ENCODE measurements around the gene ADPRM. TPM values are rescaled to one million over a fixed set of nuclear protein-coding genes. Genes with fewer than 3 reads are reported as not detected.

ADPRM gene
- total RNA-seq, 1 experiment from 2014 or later, result 7.4 TPM

GRCh38 chr17:10750210-10750609 lies 52.8 kb downstream of the ADPRM start:
- no peaks in the 10 kb centered on the region for H3K9me3 Mint-ChIP-seq
- CTCF ChIA-PET, result interaction anchor here (0.6 to 2.5 kb wide), 5 partner anchors 13 to 895 kb away, joined by 3 to 14 read pairs (median 3); no protein-coding TSS in a partner anchor
- TF ChIP-seq ZBTB21 (CRISPR knock-in tag; IDR thresholded peaks at IDR 0.05; ENCODE audit: borderline replicate concordance) (no peak), ZNF317 (CRISPR knock-in tag; IDR thresholded peaks at IDR 0.05; ENCODE audit: borderline replicate concordance, low read depth) (no peak), SP1 (CRISPR knock-in tag; conservative IDR thresholded peaks at IDR 0.05) (no peak), ZMAT4 (CRISPR knock-in tag; IDR thresholded peaks at IDR 0.05) (no peak), CREM (CRISPR knock-in tag; IDR thresholded peaks at IDR 0.05) (no peak), NFATC4 (CRISPR knock-in tag; IDR thresholded peaks at IDR 0.05) (no peak), ZNF396 (CRISPR knock-in tag; IDR thresholded peaks at IDR 0.05; ENCODE audit: borderline replicate concordance) (no peak), ZNF671 (CRISPR knock-in tag; IDR thresholded peaks at IDR 0.05) (no peak), GABPB1 (CRISPR knock-in tag; IDR thresholded peaks at IDR 0.05) (no peak), NR3C1 (CRISPR knock-in tag; conservative IDR thresholded peaks at IDR 0.05; ENCODE audit: low read depth) (no peak), ZNF281 (CRISPR knock-in tag; IDR thresholded peaks at IDR 0.05) (no peak), ETV6 (CRISPR knock-in tag; IDR thresholded peaks at IDR 0.05) (no peak), TCF7 (CRISPR knock-in tag; IDR thresholded peaks at IDR 0.05; ENCODE audit: low read depth) (no peak)
- TF ChIP-seq, protein P1, sequence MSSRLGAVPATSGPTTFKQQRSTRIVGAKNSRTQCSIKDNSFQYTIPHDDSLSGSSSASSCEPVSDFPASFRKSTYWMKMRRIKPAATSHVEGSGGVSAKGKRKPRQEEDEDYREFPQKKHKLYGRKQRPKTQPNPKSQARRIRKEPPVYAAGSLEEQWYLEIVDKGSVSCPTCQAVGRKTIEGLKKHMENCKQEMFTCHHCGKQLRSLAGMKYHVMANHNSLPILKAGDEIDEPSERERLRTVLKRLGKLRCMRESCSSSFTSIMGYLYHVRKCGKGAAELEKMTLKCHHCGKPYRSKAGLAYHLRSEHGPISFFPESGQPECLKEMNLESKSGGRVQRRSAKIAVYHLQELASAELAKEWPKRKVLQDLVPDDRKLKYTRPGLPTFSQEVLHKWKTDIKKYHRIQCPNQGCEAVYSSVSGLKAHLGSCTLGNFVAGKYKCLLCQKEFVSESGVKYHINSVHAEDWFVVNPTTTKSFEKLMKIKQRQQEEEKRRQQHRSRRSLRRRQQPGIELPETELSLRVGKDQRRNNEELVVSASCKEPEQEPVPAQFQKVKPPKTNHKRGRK (CRISPR knock-in tag; IDR thresholded peaks at IDR 0.05; ENCODE audit: borderline replicate concordance), result no peak
- TF ChIP-seq, protein P2, sequence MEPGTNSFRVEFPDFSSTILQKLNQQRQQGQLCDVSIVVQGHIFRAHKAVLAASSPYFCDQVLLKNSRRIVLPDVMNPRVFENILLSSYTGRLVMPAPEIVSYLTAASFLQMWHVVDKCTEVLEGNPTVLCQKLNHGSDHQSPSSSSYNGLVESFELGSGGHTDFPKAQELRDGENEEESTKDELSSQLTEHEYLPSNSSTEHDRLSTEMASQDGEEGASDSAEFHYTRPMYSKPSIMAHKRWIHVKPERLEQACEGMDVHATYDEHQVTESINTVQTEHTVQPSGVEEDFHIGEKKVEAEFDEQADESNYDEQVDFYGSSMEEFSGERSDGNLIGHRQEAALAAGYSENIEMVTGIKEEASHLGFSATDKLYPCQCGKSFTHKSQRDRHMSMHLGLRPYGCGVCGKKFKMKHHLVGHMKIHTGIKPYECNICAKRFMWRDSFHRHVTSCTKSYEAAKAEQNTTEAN (CRISPR knock-in tag; IDR thresholded peaks at IDR 0.05), result no peak
- TF ChIP-seq, protein P3, sequence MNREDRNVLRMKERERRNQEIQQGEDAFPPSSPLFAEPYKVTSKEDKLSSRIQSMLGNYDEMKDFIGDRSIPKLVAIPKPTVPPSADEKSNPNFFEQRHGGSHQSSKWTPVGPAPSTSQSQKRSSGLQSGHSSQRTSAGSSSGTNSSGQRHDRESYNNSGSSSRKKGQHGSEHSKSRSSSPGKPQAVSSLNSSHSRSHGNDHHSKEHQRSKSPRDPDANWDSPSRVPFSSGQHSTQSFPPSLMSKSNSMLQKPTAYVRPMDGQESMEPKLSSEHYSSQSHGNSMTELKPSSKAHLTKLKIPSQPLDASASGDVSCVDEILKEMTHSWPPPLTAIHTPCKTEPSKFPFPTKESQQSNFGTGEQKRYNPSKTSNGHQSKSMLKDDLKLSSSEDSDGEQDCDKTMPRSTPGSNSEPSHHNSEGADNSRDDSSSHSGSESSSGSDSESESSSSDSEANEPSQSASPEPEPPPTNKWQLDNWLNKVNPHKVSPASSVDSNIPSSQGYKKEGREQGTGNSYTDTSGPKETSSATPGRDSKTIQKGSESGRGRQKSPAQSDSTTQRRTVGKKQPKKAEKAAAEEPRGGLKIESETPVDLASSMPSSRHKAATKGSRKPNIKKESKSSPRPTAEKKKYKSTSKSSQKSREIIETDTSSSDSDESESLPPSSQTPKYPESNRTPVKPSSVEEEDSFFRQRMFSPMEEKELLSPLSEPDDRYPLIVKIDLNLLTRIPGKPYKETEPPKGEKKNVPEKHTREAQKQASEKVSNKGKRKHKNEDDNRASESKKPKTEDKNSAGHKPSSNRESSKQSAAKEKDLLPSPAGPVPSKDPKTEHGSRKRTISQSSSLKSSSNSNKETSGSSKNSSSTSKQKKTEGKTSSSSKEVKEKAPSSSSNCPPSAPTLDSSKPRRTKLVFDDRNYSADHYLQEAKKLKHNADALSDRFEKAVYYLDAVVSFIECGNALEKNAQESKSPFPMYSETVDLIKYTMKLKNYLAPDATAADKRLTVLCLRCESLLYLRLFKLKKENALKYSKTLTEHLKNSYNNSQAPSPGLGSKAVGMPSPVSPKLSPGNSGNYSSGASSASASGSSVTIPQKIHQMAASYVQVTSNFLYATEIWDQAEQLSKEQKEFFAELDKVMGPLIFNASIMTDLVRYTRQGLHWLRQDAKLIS (CRISPR knock-in tag; IDR thresholded peaks at IDR 0.05; ENCODE audit: borderline replicate concordance), result no peak
- DNase-seq (ENCODE audit: low spot score) (no peak), ATAC-seq (no peak)
- H3K27ac Mint-ChIP-seq, result no peak overlapping the region
- H3K36me3 Mint-ChIP-seq, result no peaks in the 10 kb centered on the region
- no peaks in the 10 kb centered on the region for H3K27me3 Mint-ChIP-seq (ENCODE audit: low read depth)
- peaks cover 34% of the 10 kb centered on the region for H3K4me1 Mint-ChIP-seq
- H3K4me3 Mint-ChIP-seq, result no peak overlapping the region
- POLR2A ChIA-PET, result no interaction called here

DNA sequence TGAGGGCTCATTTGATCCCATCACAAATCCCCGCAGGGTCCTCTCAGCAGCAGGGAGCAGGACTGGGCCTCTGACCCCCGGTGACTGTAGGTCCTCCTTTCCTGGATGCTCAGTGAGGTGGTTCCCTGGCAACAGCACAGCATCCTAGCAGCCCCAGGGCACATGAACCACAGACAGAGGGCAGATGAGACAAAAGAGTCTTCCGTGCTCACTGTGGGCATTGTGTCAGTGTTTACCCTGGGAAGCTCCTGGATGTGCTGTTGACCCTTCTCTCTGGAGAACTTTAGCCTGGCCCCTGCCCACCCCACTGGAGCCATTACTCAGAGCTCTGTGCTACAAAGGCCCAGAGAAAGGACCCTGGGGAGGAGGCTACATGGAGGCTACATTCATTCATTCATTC lies 54.2 kb downstream of the ADPRM start:
- ATAC-seq, result no peak
- Mint-ChIP-seq H3K36me3 (no peaks in the 10 kb centered on the region), H3K27ac (no peak overlapping the region), H3K4me3 (no peak overlapping the region), H3K27me3 (ENCODE audit: low read depth) (no peaks in the 10 kb centered on the region), H3K9me3 (no peaks in the 10 kb centered on the region), H3K4me1 (peaks cover 45% of the 10 kb centered on the region)
- no peak for DNase-seq (ENCODE audit: low spot score)
- POLR2A ChIA-PET, result interaction anchor here (0.6 kb wide), 1 partner anchor 9 kb away, joined by 3 read pairs; no protein-coding TSS in a partner anchor
- CTCF ChIA-PET, result interaction anchor here (4.1 kb wide), 1 partner anchor 93 kb away, joined by 50 read pairs; no protein-coding TSS in a partner anchor
- TF ChIP-seq, protein P4, sequence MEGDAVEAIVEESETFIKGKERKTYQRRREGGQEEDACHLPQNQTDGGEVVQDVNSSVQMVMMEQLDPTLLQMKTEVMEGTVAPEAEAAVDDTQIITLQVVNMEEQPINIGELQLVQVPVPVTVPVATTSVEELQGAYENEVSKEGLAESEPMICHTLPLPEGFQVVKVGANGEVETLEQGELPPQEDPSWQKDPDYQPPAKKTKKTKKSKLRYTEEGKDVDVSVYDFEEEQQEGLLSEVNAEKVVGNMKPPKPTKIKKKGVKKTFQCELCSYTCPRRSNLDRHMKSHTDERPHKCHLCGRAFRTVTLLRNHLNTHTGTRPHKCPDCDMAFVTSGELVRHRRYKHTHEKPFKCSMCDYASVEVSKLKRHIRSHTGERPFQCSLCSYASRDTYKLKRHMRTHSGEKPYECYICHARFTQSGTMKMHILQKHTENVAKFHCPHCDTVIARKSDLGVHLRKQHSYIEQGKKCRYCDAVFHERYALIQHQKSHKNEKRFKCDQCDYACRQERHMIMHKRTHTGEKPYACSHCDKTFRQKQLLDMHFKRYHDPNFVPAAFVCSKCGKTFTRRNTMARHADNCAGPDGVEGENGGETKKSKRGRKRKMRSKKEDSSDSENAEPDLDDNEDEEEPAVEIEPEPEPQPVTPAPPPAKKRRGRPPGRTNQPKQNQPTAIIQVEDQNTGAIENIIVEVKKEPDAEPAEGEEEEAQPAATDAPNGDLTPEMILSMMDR (IDR thresholded peaks at IDR 0.05), result no peak
- no peak for TF ChIP-seq FOXP1 (CRISPR knock-in tag; IDR thresholded peaks at IDR 0.05; ENCODE audit: borderline replicate concordance)
- no peak for TF ChIP-seq IRF2 (CRISPR knock-in tag; IDR thresholded peaks at IDR 0.05; ENCODE audit: borderline replicate concordance, low read depth)
- no peak for TF ChIP-seq ZNF317 (CRISPR knock-in tag; IDR thresholded peaks at IDR 0.05; ENCODE audit: borderline replicate concordance, low read depth)
- TF ChIP-seq PRRX2 (CRISPR knock-in tag; IDR thresholded peaks at IDR 0.05), result no peak
- no peak for TF ChIP-seq ATF1 (CRISPR knock-in tag; IDR thresholded peaks at IDR 0.05)
- no peak for TF ChIP-seq RORB (CRISPR knock-in tag; IDR thresholded peaks at IDR 0.05)
- no peak for TF ChIP-seq MXD4 (CRISPR knock-in tag; IDR thresholded peaks at IDR 0.05; ENCODE audit: borderline replicate concordance)

Data from WTC11 (cell line).